ENCODE measurements around the gene IGDCC3. TPM values are rescaled to one million over a fixed set of nuclear protein-coding genes. Genes with fewer than 3 reads are reported as not detected.

The IGDCC3 gene
- polyA plus RNA-seq, 3 donors = 7.7 to 10.6 (median 9.6) TPM

GRCh38 chr15:65302061-65302460 lies 75.7 kb downstream of the IGDCC3 start:
- no peak for DNase-seq

- no peak for DNase-seq
These were observed 76.8 kb downstream of the IGDCC3 start for GRCh38 chr15:65300924-65301441.

- DNase-seq = no peak
These were observed 79.1 kb downstream of the IGDCC3 start for GRCh38 chr15:65298731-65299130.

GRCh38 chr15:65292938-65293518 lies 84.8 kb downstream of the IGDCC3 start:
- DNase-seq = no peak

- no peak for DNase-seq
These were observed 87.6 kb downstream of the IGDCC3 start for GRCh38 chr15:65290228-65290627.

- DNase-seq = no peak
These were observed 88.4 kb downstream of the IGDCC3 start for GRCh38 chr15:65289261-65289854.

GRCh38 chr15:65287520-65287855 lies 90.3 kb downstream of the IGDCC3 start:
- no peak for DNase-seq

- DNase-seq = peak; percentile 92
These were observed 90.9 kb downstream of the IGDCC3 start, which contains the start of gene PARP16 for GRCh38 chr15:65286704-65287519. Gene PARP16, minus strand, starts transcription at chr15:65286883. Its CDS starts 457 bp downstream, at chr15:65286426.

- DNase-seq = peak; percentile 42
These were observed 91.6 kb downstream of the IGDCC3 start for GRCh38 chr15:65286069-65286703.

GRCh38 chr15:65285291-65286068 lies 92.3 kb downstream of the IGDCC3 start:
- DNase-seq = no peak

GRCh38 chr15:65278480-65278879 lies 99.3 kb downstream of the IGDCC3 start:
- DNase-seq = no peak

Other genes with a start within 250 kb of the IGDCC3 start
- gene PDCD7, start 244.2 kb downstream of the IGDCC3 start, polyA plus RNA-seq (ENCODE audit: insufficient read length in 3 of 3) = 10 to 100 TPM; 28.4 to 35.4 (median 28.6) TPM
- gene CLPX, start 192.7 kb downstream of the IGDCC3 start, polyA plus RNA-seq (ENCODE audit: insufficient read length in 3 of 3) = 10 to 100 TPM; 62.2 to 78.9 (median 75.9) TPM
- 1 to 10 TPM; 3.2 to 4.4 (median 3.4) TPM for gene CILP, start 166.5 kb downstream of the IGDCC3 start, polyA plus RNA-seq (ENCODE audit: insufficient read length in 3 of 3)
- 10 to 100 TPM; 17.2 to 17.7 (median 17.4) TPM for gene PARP16, start 91.1 kb downstream of the IGDCC3 start, polyA plus RNA-seq (ENCODE audit: insufficient read length in 3 of 3)
- not detected for gene RNU5A-1, start 82.0 kb downstream of the IGDCC3 start, polyA plus RNA-seq (ENCODE audit: insufficient read length in 3 of 3)
- not detected for gene RNU5B-1, start 73.3 kb downstream of the IGDCC3 start, polyA plus RNA-seq (ENCODE audit: insufficient read length in 3 of 3)
- gene IGDCC4, start 44.9 kb upstream of the IGDCC3 start, polyA plus RNA-seq (ENCODE audit: insufficient read length in 3 of 3) = 10 to 100 TPM; 11.5 to 12.7 (median 12.4) TPM
- gene DPP8, start 139.7 kb upstream of the IGDCC3 start, polyA plus RNA-seq (ENCODE audit: insufficient read length in 3 of 3) = 10 to 100 TPM; 23.4 to 37.1 (median 33.7) TPM
- 100 to 1,000 TPM; 148 to 177 (median 159) TPM for gene HACD3, start 152.5 kb upstream of the IGDCC3 start, polyA plus RNA-seq (ENCODE audit: insufficient read length in 3 of 3)
- 10 to 100 TPM; 48.7 to 52.5 (median 51.0) TPM for gene INTS14, start 233.1 kb upstream of the IGDCC3 start, polyA plus RNA-seq (ENCODE audit: insufficient read length in 3 of 3)
- gene SLC24A1, start 243.9 kb upstream of the IGDCC3 start, polyA plus RNA-seq (ENCODE audit: insufficient read length in 3 of 3) = 10 to 100 TPM; 20.3 to 28.3 (median 23.7) TPM

Data from renal pelvis (tissue), 4 donors.